ENCODE results near the gene AFF4.

DNA sequence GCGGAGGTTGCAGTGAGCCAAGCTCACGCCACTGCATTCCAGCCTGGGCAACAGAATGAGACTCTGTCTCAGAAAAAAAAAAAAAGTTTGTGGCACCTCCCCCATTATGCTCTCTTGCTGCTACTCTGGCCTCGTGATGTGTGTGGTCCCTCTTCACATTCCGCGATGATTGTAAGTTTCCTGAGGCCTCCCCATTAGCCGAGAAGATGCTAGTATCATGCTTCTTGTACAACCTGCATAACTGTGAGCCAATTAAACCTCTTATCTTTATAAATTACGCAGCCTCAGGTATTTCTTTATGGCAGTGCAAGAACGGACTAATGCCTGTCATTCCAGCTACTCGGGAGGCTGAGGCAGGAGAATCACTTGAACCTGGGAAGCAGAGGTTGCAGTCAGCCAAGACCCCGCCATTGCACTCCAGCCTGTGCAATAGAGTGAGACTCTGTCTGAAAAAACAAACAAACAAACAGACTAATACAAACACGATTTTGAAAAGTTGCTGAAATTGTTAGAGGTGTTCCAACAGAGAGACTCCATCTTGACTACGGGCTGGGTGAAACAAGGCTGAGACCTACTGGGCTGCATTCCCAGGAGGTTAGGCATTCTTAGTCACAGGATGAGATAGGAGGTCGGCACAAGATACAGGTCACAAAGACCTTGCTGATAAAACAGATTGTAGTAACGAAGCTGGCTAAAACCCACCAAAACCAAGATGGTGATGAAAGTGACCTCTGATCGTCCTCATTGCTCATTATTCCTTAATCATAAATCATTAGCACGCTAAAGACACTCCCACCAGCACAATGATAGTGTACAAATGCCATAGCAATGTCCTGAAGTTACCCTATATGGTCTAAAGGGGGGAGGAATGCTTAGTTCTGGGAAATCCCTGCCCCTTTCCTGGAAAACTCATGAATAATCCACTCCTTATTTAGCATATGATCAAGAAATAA lies 8.3 kb upstream of the AFF4 start:
- TF ChIP-seq CTCF (IDR thresholded peaks at IDR 0.05) (no peak), POLR2AphosphoS5 (IDR thresholded peaks at IDR 0.05; ENCODE audit: insufficient read depth in 1 of 2, low read depth in 1 of 2) (no peak)
